Stimulated activated CD8-positive, alpha-beta memory T cell treated with anti-CD3 and anti-CD28 coated beads, Interleukin-12 subunit alpha, Interleukin-12 subunit beta, amount 100 ng/mL, for 1 hour (primary cell): Measurements from ENCODE around the gene GORASP2.
A peak's percentile ranks its signal among the peaks of the same experiment; 100 is the strongest.

Source experiments
- DNase-seq: peaks from one replicate; pipeline ENCODE4 v3.0.0-alpha.2; 2020; ENCODE audit warnings: low read depth

Gene GORASP2

GRCh38 chr2:170966648-170967396 lies 37.8 kb downstream of the GORASP2 start:
- DNase-seq: no peak

- DNase-seq: no peak
Observed at GRCh38 chr2:170967553-170967952, 38.5 kb downstream of the GORASP2 start.

DNA sequence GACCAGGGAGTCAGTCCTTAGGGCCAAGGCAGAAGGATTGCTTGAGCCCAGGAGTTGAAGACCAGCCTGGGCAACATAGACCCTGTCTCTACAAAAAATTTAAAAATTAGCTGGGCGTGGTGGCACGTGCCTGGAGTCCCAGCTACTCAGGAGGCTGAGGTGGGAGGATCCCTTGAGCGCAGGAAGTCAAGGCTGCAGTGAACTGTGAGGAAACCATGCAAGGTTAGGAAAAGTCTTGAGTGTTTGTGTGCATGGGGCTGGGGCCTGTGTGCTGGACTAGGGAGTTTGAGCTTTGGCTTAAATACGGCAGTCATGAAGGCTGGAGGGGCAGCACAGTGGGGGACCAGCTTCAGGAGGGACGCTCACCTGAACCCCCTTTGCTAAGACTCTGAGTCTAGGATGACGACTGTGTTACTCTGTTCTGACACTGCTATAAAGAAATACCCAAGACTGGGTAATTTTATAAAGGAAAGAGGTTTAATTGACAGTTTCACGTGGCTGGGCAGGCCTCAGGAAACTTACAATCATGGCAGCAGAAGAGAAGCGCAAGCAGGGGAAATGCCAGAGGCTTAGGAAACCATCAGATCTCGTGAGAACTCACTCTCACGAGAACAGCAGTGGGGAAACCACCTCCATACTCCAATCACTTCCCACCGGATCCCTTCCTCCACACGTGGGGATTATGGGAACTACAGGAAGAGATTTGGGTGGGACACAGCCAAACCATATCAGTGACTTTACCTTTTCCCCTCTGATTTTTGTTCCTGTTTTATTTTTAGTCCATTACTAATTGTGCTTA lies 39.4 kb downstream of the GORASP2 start:
- DNase-seq: no peak

- no peak for DNase-seq
Observed at GRCh38 chr2:170969030-170969429, 40.0 kb downstream of the GORASP2 start.

DNA sequence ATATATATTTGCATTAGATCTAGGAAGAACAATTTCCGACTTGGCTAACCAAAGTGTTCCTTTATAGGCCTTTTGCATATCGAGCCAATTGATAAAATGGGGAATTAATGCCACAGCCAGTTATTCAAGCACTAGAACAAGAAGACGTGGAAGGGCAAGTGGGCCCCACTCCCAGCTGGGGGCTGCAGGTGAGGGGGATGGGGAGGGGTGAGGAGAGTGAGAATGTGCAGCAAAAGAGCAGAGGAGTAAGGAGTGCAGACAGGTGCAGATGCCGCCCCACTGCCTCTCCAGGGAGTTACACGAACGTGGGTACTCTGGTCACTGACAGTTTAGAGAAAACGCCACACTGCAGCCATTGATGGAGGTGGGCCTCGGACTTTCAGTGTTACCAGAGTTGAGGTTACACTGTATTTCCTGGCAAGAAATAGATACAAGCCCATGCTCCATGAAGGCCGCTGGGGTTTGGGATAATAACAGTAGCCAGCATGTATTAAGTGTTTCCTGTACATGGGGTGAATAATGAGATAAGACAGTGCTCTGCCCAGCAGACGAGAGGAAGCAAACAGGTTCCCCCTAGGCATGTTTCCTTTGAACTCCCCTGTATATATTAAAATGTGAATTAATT lies 40.9 kb downstream of the GORASP2 start:
- no peak for DNase-seq

DNA sequence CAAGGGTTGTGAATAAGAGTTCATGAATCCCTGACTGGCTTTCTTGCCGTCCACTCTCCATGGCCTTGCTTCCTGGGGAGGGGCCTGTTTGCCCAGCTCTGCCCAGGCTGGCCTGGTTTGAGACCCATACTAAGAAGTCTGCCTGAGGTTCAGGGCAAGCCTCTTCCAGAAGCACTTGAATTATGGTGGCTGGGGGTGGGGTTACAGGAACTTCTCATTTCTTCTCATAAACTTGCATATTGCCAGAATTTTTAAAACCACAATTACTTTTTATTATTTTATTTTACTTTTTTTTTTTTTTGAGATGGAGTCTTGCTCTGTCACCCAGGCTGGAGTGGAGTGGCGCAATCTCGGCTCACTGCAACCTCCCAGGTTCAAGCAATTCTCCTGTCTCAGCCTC lies 42.0 kb downstream of the GORASP2 start:
- DNase-seq: no peak

DNA sequence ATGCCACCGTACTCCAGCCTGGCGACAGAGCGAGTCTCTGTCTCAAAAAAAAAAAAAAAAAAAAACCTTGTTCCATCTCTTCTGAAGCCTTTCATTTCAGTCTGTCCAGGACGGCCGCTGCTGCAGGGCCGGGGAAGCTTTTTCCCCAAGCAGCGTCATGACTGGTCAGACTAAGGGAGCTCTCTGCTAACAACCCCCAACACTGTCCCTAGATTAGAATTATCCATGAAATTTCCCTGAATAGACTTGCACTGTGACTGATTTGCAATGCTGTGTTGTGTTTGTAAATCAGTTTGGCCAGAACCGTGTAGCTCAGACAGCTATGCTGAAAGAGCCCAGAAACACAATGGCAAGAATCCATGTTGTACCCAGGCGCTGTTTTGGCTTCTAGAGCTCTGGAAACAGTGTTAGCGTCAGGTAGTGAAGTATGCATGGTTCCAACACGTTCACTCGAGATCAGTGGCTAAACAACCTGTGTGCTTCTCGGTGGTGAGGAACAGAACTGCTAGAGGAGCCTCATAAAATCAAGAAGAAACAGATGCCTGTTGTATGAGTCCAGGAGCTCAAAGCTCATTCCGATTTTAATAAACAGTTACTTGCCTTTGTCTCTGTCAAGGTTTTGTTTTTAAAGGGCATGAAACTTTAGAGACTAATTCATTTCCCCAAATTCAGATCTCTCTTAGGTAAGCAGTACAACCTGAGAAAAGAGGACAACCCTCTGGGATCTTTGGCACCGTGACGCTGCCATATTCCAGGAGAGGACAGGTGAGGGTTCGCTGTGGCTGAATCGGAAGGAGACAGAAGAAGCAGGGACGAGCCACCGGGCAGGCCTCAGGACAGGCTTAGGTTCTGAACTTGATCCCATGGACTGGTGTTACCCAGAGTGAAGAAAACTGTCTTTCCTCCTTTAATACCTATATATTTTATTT lies 43.5 kb downstream of the GORASP2 start:
- no peak for DNase-seq

- no peak for DNase-seq
Observed at GRCh38 chr2:170973225-170973491, 44.1 kb downstream of the GORASP2 start.

- peak; percentile 76 for DNase-seq
Observed at GRCh38 chr2:170973492-170974303, 44.6 kb downstream of the GORASP2 start.

GRCh38 chr2:170974304-170974993 lies 45.4 kb downstream of the GORASP2 start:
- no peak for DNase-seq

DNA sequence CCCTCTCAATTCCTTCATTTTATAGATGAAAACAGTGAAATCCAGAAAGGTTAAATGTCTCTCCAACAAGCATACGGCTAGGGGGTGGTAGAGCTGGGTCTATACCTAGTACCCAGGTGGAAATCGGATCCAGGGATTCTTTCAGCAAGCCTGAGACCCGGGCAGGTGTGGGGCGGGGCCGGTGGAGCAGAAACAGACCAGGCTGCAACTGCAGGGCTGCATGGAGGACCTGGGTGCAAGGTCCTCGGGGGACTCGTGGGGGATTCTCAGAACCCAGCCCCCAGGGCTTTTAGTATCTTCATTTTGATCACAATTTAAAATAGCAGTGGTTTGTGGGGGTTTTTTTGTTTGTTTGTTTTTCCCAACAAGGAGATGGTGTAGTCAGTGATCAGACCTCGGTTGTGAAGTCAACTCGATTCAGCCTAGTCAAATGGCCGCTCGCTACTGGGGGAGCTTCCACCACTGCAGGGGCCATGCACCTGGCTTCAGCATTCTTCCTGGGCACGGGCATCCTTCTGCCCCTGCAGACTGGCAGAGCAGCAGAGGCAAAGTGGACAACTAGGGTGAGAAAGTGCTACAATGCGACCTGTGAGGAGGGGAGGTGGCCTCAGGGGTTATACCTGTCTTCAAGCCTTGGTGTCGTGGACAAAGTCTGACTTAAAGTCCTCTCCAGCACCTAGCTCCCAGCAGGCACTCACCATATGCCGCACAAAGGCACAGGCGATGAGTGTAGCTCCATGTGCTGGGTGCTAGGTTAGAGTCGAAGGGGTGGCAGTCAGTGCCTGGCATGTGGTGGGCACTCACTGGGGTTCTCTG lies 46.3 kb downstream of the GORASP2 start:
- no peak for DNase-seq

GRCh38 chr2:170975943-170976270 lies 46.9 kb downstream of the GORASP2 start:
- DNase-seq: no peak

- no peak for DNase-seq
Observed at GRCh38 chr2:170984079-170984478, 55.0 kb downstream of the GORASP2 start.

DNA sequence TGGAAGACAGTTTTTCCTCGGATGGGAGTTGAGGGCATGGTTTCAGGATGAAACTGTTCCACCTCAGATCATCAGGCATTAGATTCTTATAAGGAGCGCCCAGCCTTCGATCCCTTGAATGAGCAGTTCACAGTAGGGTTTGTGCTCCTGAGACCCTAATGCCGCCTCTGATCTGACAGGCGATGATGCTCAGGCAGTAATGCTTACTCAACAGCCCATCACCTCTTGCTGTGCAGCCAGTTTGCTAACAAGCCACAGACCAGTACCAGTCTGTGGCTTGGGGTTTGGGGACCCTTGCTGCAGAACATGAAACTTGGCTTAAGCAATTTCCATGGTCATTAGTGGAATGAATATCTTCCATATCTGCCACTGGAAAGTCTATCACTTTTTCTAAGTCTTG lies 56.4 kb downstream of the GORASP2 start:
- no peak for DNase-seq

DNA sequence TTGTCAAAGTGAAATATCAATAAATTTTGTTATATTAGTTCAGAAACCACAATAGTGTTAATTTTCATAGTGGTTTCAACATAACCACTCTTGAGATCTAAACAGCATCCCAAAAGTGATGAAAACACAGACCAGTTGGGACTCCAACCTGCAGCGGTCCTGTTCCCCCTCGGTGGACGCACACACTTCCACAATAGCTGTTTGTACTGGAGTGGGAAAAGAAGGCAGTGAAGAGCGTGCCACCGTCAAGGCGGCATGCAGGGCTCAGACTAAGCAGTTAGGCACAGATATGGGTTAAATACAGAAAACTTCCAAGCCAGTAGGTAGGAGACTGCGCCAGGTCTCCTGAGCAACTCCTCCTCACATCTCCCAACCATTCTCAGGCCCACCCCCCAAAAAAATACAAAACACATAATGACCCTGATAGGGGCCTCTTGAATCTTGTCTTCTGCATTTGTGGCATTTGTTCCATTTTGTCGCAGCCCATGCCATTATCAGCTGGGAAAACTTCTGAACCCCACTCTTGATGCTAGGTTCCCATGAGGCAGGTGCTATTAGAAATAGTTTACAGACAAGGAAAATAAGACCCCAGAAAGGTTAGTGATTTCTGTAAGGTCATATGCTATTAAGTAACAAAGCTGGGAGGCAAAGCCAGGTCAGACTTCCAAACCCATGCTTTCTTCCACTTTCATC lies 57.7 kb downstream of the GORASP2 start:
- no peak for DNase-seq

- no peak for DNase-seq
Observed at GRCh38 chr2:170991398-170992182, 62.5 kb downstream of the GORASP2 start.

- no peak for DNase-seq
Observed at GRCh38 chr2:170996316-170996715, 67.3 kb downstream of the GORASP2 start.

DNA sequence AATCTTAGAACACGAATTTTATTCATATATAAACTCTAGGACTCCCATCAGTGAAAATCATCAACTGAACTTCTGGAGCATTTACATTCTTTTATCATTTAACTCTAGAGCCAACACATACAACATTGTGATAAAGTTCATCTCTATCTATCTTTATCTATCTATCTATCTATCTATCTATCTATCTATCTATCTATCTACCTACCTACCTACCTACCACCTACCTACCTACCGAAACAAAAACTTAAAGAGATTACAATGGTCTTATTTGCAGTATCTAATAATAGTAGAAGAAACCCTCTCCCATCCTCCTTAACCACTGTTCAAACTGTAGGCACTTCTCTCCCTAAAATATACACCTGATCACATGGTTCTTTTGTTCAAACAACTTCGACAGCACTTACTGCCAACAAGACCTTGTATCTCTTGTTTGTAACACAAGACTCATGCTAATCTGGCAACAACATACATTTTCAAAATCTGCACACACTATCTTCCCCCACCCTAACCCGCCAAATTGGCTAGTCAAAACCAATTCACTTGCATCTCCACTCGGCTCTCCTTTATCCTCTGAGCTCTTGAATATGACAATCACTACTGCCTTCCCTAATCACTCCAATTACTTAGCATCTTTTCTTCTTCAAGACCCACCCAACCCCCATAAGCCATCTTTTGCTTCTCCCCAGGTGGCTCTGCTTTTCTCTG lies 69.0 kb downstream of the GORASP2 start:
- DNase-seq: no peak
